HepG2 (cell line): ENCODE results near the gene ST8SIA6. TPM values are rescaled to one million over a fixed set of nuclear protein-coding genes. Genes with fewer than 3 reads are reported as not detected.

ENCODE experiments used
- ATAC-seq: fragments of 200-7000 bp; cut with Tn5 transposase; 3 replicates; pipeline ENCODE4 v1.9.1; 2020; ENCODE audit warnings: mild to moderate bottlenecking, moderate library complexity
- BruUV-seq: library from RNA; stranded (reverse); fragments of 400-500 nt; replicated peaks from 2 replicates; lab custom pipeline; 2021; lab: Mats Ljungman, UMichigan
- CTCF ChIA-PET: fragments of 300-600 bp; formaldehyde crosslinking; extraction: SDS; loops from one replicate; lab custom pipeline; 2021; ENCODE audit warnings: low total read pairs, inconsistent platforms, low intra/inter-chr PET ratio; lab: Yijun Ruan, JAX
- POLR2A ChIA-PET: fragments of 350-600 bp; sonication (Branson Sonifier 250); formaldehyde crosslinking; loops from one replicate; lab custom pipeline; 2020; ENCODE audit warnings: antibody characterized with exemption, inconsistent platforms; lab: Yijun Ruan, JAX
- DNase-seq: peaks from one replicate; pipeline ENCODE4 v3.0.0-alpha.2; 2015; ENCODE audit warnings: low spot score
- FAIRE-seq: peaks from 3 replicates; lab custom pipeline; 2011; peaks lifted over from hg19 to GRCh38; lab: Jason Lieb, UNC
- H2AFZ ChIP-seq: one replicate; pipeline ENCODE4 v1.6.1; 2011; ENCODE audit warnings: low read length, inconsistent platforms
- H3K27ac ChIP-seq: fragments of 300-600 bp; 3 replicates; pipeline ENCODE4 v1.8.0; 2011; ENCODE audit warnings: mixed run types, mild to moderate bottlenecking, mixed read lengths, low read length, inconsistent platforms; ENCODE audit not compliant: insufficient read depth; ENCODE audit errors: extremely low read length
- H3K27me3 ChIP-seq, 2 experiments: fragments of 200-600 bp in 1 of 2; 2 replicates in 1 of 2; 3 replicates in 1 of 2; pipeline versions ENCODE4 v1.6.0 to v1.8.0; 2011; ENCODE audit warnings: low read length in 2 of 2, mild to moderate bottlenecking in 2 of 2, moderate library complexity in 2 of 2, inconsistent platforms in 1 of 2; ENCODE audit not compliant: insufficient read depth in 2 of 2, control insufficient read depth in 1 of 2
- H3K36me3 ChIP-seq, 2 experiments: fragments of 200-600 bp in 1 of 2; replicated peaks in 1 of 2; 2 replicates in 1 of 2; 3 replicates in 1 of 2; pipeline versions ENCODE4 v1.5.1 to v1.8.0; 2011; ENCODE audit warnings: low read length in 2 of 2, inconsistent platforms in 1 of 2; ENCODE audit not compliant: insufficient read depth in 2 of 2, control insufficient read depth in 1 of 2
- H3K4me1 ChIP-seq: 2 replicates; pipeline ENCODE4 v1.5.1; 2012; ENCODE audit warnings: low read length, inconsistent platforms; ENCODE audit not compliant: insufficient read depth
- H3K4me2 ChIP-seq: 2 replicates; pipeline ENCODE4 v1.6.0; 2011; ENCODE audit warnings: low read depth, low read length, inconsistent platforms
- H3K4me3 ChIP-seq, 3 experiments: fragments of 200-600 bp in 1 of 3; sonication (generic), shearing (Covaris generic) in 1 of 3; replicated peaks in 1 of 3; 2 replicates each; pipeline ENCODE4 v1.5.1; 2011 to 2016; ENCODE audit warnings: low read length in 3 of 3, inconsistent platforms in 2 of 3, low read depth in 2 of 3, mild to moderate bottlenecking in 2 of 3, control low read depth in 1 of 3, mixed read lengths in 1 of 3; ENCODE audit not compliant: insufficient read depth in 1 of 3
- H3K79me2 ChIP-seq: one replicate; pipeline ENCODE4 v1.6.1; 2011; ENCODE audit warnings: low read length, inconsistent platforms; ENCODE audit not compliant: insufficient read depth
- H3K9ac ChIP-seq: 2 replicates; pipeline ENCODE4 v1.6.0; 2011; ENCODE audit warnings: mild to moderate bottlenecking, low read depth, low read length, inconsistent platforms; ENCODE audit not compliant: insufficient read depth
- H3K9me3 ChIP-seq: 2 replicates; pipeline ENCODE4 v1.5.1; 2012; ENCODE audit warnings: mild to moderate bottlenecking, low read length
- H4K20me1 ChIP-seq: 2 replicates; pipeline ENCODE4 v1.6.0; 2011; ENCODE audit warnings: inconsistent platforms, mild to moderate bottlenecking, low read length, moderate library complexity; ENCODE audit not compliant: insufficient read depth
- CEBPB ChIP-seq: IDR thresholded peaks from 2 replicates; pipeline ENCODE4 v1.6.1; 2011; ENCODE audit warnings: low read depth, low read length, improper control_type of control experiment, borderline replicate concordance
- FOXP4 ChIP-seq: sonication (generic); formaldehyde crosslinking; IDR thresholded peaks from 2 replicates; pipeline ENCODE4 v1.4.0; 2020; ENCODE audit warnings: missing genetic modification reagents
- SMAD3 ChIP-seq: sonication (generic); formaldehyde crosslinking; IDR thresholded peaks from 2 replicates; pipeline ENCODE4 v1.4.0; 2020; ENCODE audit warnings: missing genetic modification reagents
- ZNF234 ChIP-seq: sonication (generic); formaldehyde crosslinking; conservative IDR thresholded peaks from 2 replicates; pipeline ENCODE4 v1.5.1; 2020; ENCODE audit warnings: mild to moderate bottlenecking, missing genetic modification reagents
- ZNF24 ChIP-seq: fragments of 450-650 bp; IDR thresholded peaks from 2 replicates; pipeline ENCODE4 v1.6.1; 2017; ENCODE audit warnings: antibody characterized with exemption, mild to moderate bottlenecking
- ZNF510 ChIP-seq: sonication (generic); formaldehyde crosslinking; IDR thresholded peaks from 2 replicates; pipeline ENCODE4 v1.4.0; 2020; ENCODE audit warnings: low read depth, mild to moderate bottlenecking, missing genetic modification reagents
- WGBS: methylation state at CpG from one replicate; pipeline ENCODE4 v1.1.6; 2017; ENCODE audit warnings: low lambda C conversion rate; 5-methylcytosine and 5-hydroxymethylcytosine counted together
- in situ Hi-C: cut with HindIII; loops from 2 replicates; pipeline ENCODE4 v1.10.0; 2017; ENCODE audit warnings: low pct_unique_long_range_greater_than_20kb; ENCODE audit not compliant: extremely low pct_ligation_motif_present
- intact Hi-C: fragments of 100-400 bp; cut with micrococcal nuclease; formaldehyde crosslinking; loops from one replicate; pipeline ENCODE4 v1.10.0; 2022; ENCODE audit not compliant: unreplicated experiment
- polyA plus RNA-seq, 8 experiments: library from polyadenylated mRNA; depleted of rRNA in 3 of 8; stranded (reverse) in 7 of 8; unstranded in 1 of 8; fragments of >200 nt; fragmentation: Illumina TruSeq in 4 of 8; extraction: Trizol in 4 of 8; gene quantifications; 2 replicates each; pipeline versions ENCODE4 v1.2.1 to v1.2.3, GENCODE V29; 2011 to 2016; ENCODE audit warnings: low read depth in 4 of 8, missing spikeins in 1 of 8, mixed read lengths in 1 of 8; ENCODE audit not compliant: insufficient read depth in 1 of 8
- total RNA-seq, 5 experiments: library from RNA; depleted of rRNA; stranded (reverse); fragments of >200 nt; fragmentation: Illumina TruSeq; extraction: Trizol; gene quantifications; 2 replicates each; pipeline ENCODE4 v1.2.3, GENCODE V29; 2016; ENCODE audit warnings: low read depth in 1 of 5

Gene ST8SIA6
- total and polyA plus RNA-seq, 2 of the 13 experiments (the other 11 are each of a cell fraction or from before 2014, with no cell fraction given): not detected

GRCh38 chr10:17464545-17464944, 10.2 kb upstream of the ST8SIA6 start:
- Histone ChIP-seq H2AFZ (no peak overlapping the region), H3K79me2 (no peaks in the 10 kb centered on the region), H3K4me1 (no peaks in the 10 kb centered on the region), H4K20me1 (no peaks in the 10 kb centered on the region), H3K9ac (no peak overlapping the region), H3K27me3 (no peaks in the 10 kb centered on the region; a peak in 1 of 5 replicates), H3K27ac (no peak overlapping the region), H3K4me3 (no peak overlapping the region), H3K4me2 (no peak overlapping the region), H3K9me3 (no peaks in the 10 kb centered on the region), H3K36me3 (no peaks in the 10 kb centered on the region)
- BruUV-seq: no TSS peak
- ChIA-PET CTCF (no interaction called here), POLR2A (no interaction called here)
- DNase-seq: no peak
- FAIRE-seq: no peak
- in situ Hi-C loops: no loop called here
- ATAC-seq: no peak
- under 1% methylated on average over 5 of the region's 5 CpGs for WGBS
- TF ChIP-seq SMAD3 (CRISPR knock-in tag) (no peak), ZNF24 (no peak), CEBPB (peak; percentile 60; the same call in 1 of the 2 replicates)
- intact Hi-C loops: no loop called here

DNA sequence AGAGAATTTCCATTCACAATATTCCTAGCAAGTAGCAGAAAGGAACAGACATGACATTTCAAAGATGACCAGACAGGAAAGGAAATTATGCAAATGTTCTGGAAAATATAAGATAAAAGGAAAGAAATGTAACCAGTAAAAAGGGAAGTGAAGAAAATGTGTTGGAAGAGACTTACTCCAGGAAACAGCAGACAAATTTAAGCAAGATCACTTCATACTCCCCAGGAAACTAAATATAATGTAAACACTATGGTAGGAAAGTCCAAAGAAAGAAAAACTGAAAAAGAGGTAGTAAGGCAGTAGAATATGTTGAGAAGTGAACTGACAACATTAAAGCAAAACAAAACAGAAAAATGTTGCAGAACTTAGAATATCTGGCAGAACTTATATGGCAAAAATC, 6.4 kb upstream of the ST8SIA6 start:
- H3K9ac ChIP-seq: no peak overlapping the region
- H3K4me2 ChIP-seq: no peak overlapping the region
- no peaks in the 10 kb centered on the region for H3K79me2 ChIP-seq
- POLR2A ChIA-PET: no interaction called here
- ATAC-seq: no peak
- intact Hi-C loops (no loop called here), in situ Hi-C loops (no loop called here)
- no peak for FAIRE-seq
- BruUV-seq: no TSS peak
- H4K20me1 ChIP-seq: no peaks in the 10 kb centered on the region
- TF ChIP-seq ZNF510 (CRISPR knock-in tag): no peak
- TF ChIP-seq ZNF234 (CRISPR knock-in tag): no peak
- no peak for TF ChIP-seq FOXP4 (CRISPR knock-in tag)
- H3K27me3 ChIP-seq: no peaks in the 10 kb centered on the region; a peak in 1 of 5 replicates
- no peak for DNase-seq
- H3K9me3 ChIP-seq: no peaks in the 10 kb centered on the region
- H3K27ac ChIP-seq: no peak overlapping the region
- H2AFZ ChIP-seq: no peak overlapping the region
- CTCF ChIA-PET: no interaction called here
- no peak overlapping the region for H3K4me3 ChIP-seq
- H3K4me1 ChIP-seq: no peaks in the 10 kb centered on the region
- no peaks in the 10 kb centered on the region for H3K36me3 ChIP-seq
